H1 (cell line): ENCODE data around the gene GSAP. TPM values are rescaled to one million over a fixed set of nuclear protein-coding genes. Genes with fewer than 3 reads are reported as not detected.

ENCODE experiments used
- CTCF ChIA-PET: fragments of 300-600 bp; sonication (Branson Sonifier 250); formaldehyde crosslinking; loops from one replicate; lab custom pipeline; 2021; ENCODE audit not compliant: partially characterized antibody; lab: Charles Lee
- POLR2A ChIA-PET: fragments of 300-600 bp; sonication (Branson Sonifier 250); formaldehyde crosslinking; loops from one replicate; lab custom pipeline; 2021; ENCODE audit warnings: inconsistent platforms; ENCODE audit not compliant: partially characterized antibody; lab: Charles Lee
- DNase-seq, 2 experiments: peaks; one replicate each; pipeline versions ENCODE4 v3.0.0 to v3.0.0-alpha.2; 2010 to 2022; ENCODE audit warnings: low spot score in 2 of 2, low read depth in 1 of 2, mixed read lengths in 1 of 2
- FAIRE-seq: peaks from 2 replicates; lab custom pipeline; 2011; peaks lifted over from hg19 to GRCh38; lab: Jason Lieb, UNC
- H2AFZ ChIP-seq: 2 replicates; pipeline ENCODE4 v1.8.1; 2012; ENCODE audit warnings: low read length, inconsistent platforms
- H2AK5ac ChIP-seq: 2 replicates; pipeline ENCODE4 v1.6.1; 2013; ENCODE audit warnings: low read depth, low read length
- H2BK120ac ChIP-seq: replicated peaks from 2 replicates; pipeline ENCODE3; 2013; ENCODE audit warnings: low read depth, low read length, inconsistent platforms
- H2BK12ac ChIP-seq: 2 replicates; pipeline ENCODE4 v1.6.1; 2013; ENCODE audit warnings: low read depth, low read length
- H2BK15ac ChIP-seq: 2 replicates; pipeline ENCODE4 v1.6.1; 2013; ENCODE audit warnings: low read length
- H2BK20ac ChIP-seq: 2 replicates; pipeline ENCODE4 v1.6.1; 2013; ENCODE audit warnings: low read length
- H2BK5ac ChIP-seq: 2 replicates; pipeline ENCODE4 v1.6.1; 2013; ENCODE audit warnings: low read depth, low read length
- H3K14ac ChIP-seq: 2 replicates; pipeline ENCODE4 v1.6.1; 2013; ENCODE audit warnings: inconsistent platforms; ENCODE audit not compliant: insufficient read length
- H3K18ac ChIP-seq: 2 replicates; pipeline ENCODE4 v1.6.1; 2013; ENCODE audit warnings: low read length; ENCODE audit errors: extremely low read depth
- H3K23ac ChIP-seq: 2 replicates; pipeline ENCODE4 v1.6.1; 2013; ENCODE audit warnings: inconsistent platforms; ENCODE audit not compliant: insufficient read length
- H3K23me2 ChIP-seq: 2 replicates; pipeline ENCODE4 v1.6.1; 2013; ENCODE audit warnings: low read depth, low read length
- H3K27ac ChIP-seq: 2 replicates; pipeline ENCODE4 v1.6.1; 2011; ENCODE audit warnings: low read depth, low read length, inconsistent platforms
- H3K27me3 ChIP-seq, 4 experiments: replicated peaks in 1 of 4; 1 replicate in 1 of 4; 2 replicates in 3 of 4; pipeline versions ENCODE4 v1.6.1 to v1.8.1; 2011 to 2013; ENCODE audit warnings: low read length in 3 of 4, mild to moderate bottlenecking in 3 of 4, inconsistent platforms in 2 of 4, mixed read lengths in 2 of 4, moderate library complexity in 1 of 4; ENCODE audit not compliant: control insufficient read depth in 3 of 4, insufficient read depth in 3 of 4; ENCODE audit errors: extremely low read depth in 1 of 4
- H3K36me3 ChIP-seq, 4 experiments: 2 replicates each; pipeline versions ENCODE4 v1.6.1 to v1.8.1; 2011 to 2013; ENCODE audit warnings: mild to moderate bottlenecking in 4 of 4, low read length in 3 of 4, moderate library complexity in 2 of 4, control low read depth in 1 of 4, inconsistent platforms in 1 of 4; ENCODE audit not compliant: insufficient read depth in 4 of 4, control insufficient read depth in 2 of 4
- H3K4ac ChIP-seq: replicated peaks from 2 replicates; pipeline ENCODE3; 2013; ENCODE audit warnings: low read length, low read depth, mixed read lengths, inconsistent platforms; ENCODE audit not compliant: insufficient read length
- H3K4me1 ChIP-seq, 4 experiments: replicated peaks in 1 of 4; 1 replicate in 1 of 4; 2 replicates in 3 of 4; pipeline versions ENCODE4 v1.6.1 to v1.8.1; 2011 to 2013; ENCODE audit warnings: low read length in 3 of 4, inconsistent platforms in 2 of 4, mixed read lengths in 1 of 4; ENCODE audit not compliant: insufficient read depth in 4 of 4, control insufficient read depth in 3 of 4
- H3K4me2 ChIP-seq, 2 experiments: 2 replicates each; pipeline versions ENCODE4 v1.6.1 to v1.8.1; 2011 to 2013; ENCODE audit warnings: low read depth in 2 of 2, low read length in 2 of 2, control low read depth in 1 of 2, inconsistent platforms in 1 of 2, mild to moderate bottlenecking in 1 of 2; ENCODE audit not compliant: insufficient read depth in 1 of 2
- H3K4me3 ChIP-seq, 4 experiments: fragments of 200-600, 300-600 bp in 1 of 4; sonication (generic), shearing (Covaris generic), sonication (Bioruptor Twin) in 1 of 4; 2 replicates each; pipeline versions ENCODE4 v1.5.1 to v1.8.1; 2011 to 2016; ENCODE audit warnings: low read length in 4 of 4, low read depth in 3 of 4, control low read depth in 2 of 4, inconsistent platforms in 2 of 4, mild to moderate bottlenecking in 2 of 4, mixed read lengths in 1 of 4, moderate library complexity in 1 of 4; ENCODE audit not compliant: insufficient read depth in 2 of 4; ENCODE audit errors: extremely low read depth in 1 of 4
- H3K56ac ChIP-seq: replicated peaks from 2 replicates; pipeline ENCODE3; 2013; ENCODE audit warnings: low read depth, mild to moderate bottlenecking, mixed read lengths, low read length, inconsistent platforms; ENCODE audit not compliant: insufficient read length
- H3K79me1 ChIP-seq: 2 replicates; pipeline ENCODE4 v1.6.1; 2013; ENCODE audit warnings: low read depth, low read length, control low read depth
- H3K79me2 ChIP-seq, 2 experiments: 2 replicates each; pipeline versions ENCODE4 v1.6.1 to v1.8.1; 2012 to 2013; ENCODE audit warnings: low read length in 2 of 2, mild to moderate bottlenecking in 2 of 2, inconsistent platforms in 1 of 2; ENCODE audit not compliant: insufficient read depth in 2 of 2, control insufficient read depth in 1 of 2
- H3K9ac ChIP-seq, 4 experiments: replicated peaks in 1 of 4; 1 replicate in 1 of 4; 2 replicates in 3 of 4; pipeline versions ENCODE4 v1.6.1 to v1.8.1; 2011 to 2013; ENCODE audit warnings: low read depth in 3 of 4, low read length in 3 of 4, control low read depth in 2 of 4, mild to moderate bottlenecking in 2 of 4, moderate library complexity in 2 of 4, inconsistent platforms in 1 of 4; ENCODE audit errors: extremely low read depth in 1 of 4
- H3K9me3 ChIP-seq, 2 experiments: 2 replicates each; pipeline versions ENCODE4 v1.6.1 to v1.8.1; 2012 to 2013; ENCODE audit warnings: mild to moderate bottlenecking in 2 of 2, moderate library complexity in 2 of 2, control low read depth in 1 of 2, inconsistent platforms in 1 of 2, low read depth in 1 of 2, low read length in 1 of 2, mixed read lengths in 1 of 2; ENCODE audit not compliant: insufficient read depth in 2 of 2
- H4K20me1 ChIP-seq, 2 experiments: replicated peaks in 1 of 2; 2 replicates each; pipeline versions ENCODE3 to v1.8.1; 2011 to 2013; ENCODE audit warnings: inconsistent platforms in 2 of 2, low read length in 2 of 2, mild to moderate bottlenecking in 1 of 2; ENCODE audit not compliant: insufficient read depth in 2 of 2, control insufficient read depth in 1 of 2
- H4K5ac ChIP-seq: 2 replicates; pipeline ENCODE4 v1.6.1; 2013; ENCODE audit warnings: low read length, low read depth, mixed read lengths, inconsistent platforms; ENCODE audit not compliant: insufficient read length
- H4K8ac ChIP-seq: 2 replicates; pipeline ENCODE4 v1.8.0; 2013; ENCODE audit warnings: mild to moderate bottlenecking, moderate library complexity, low read length, inconsistent platforms; ENCODE audit not compliant: insufficient read depth; ENCODE audit errors: extremely low read depth
- H4K91ac ChIP-seq: replicated peaks from 2 replicates; pipeline ENCODE3; 2013; ENCODE audit warnings: low read length, mixed read lengths, inconsistent platforms; ENCODE audit not compliant: insufficient read length
- WGBS, 2 experiments: shearing (Covaris generic) in 1 of 2; methylation state at CpG; one replicate each; pipeline versions ENCODE4 v1.1.6 to v1.1.7; 2013 to 2015; ENCODE audit warnings: low lambda C conversion rate in 2 of 2, mixed read lengths in 2 of 2, inconsistent platforms in 1 of 2, low coverage in 1 of 2, missing lambda C conversion rate in 1 of 2; ENCODE audit not compliant: insufficient replicate concordance in 2 of 2, insufficient coverage in 1 of 2, insufficient read length in 1 of 2; ENCODE audit errors: extremely low coverage in 1 of 2, missing lambda C conversion rate in 1 of 2; 5-methylcytosine and 5-hydroxymethylcytosine counted together
- polyA plus RNA-seq, 7 experiments: library from polyadenylated mRNA; depleted of rRNA in 3 of 7; stranded (reverse) in 5 of 7; unstranded in 2 of 7; fragments of >200 nt in 5 of 7; fragments of 200-250 nt in 2 of 7; gene quantifications; 1 replicate in 5 of 7; 2 replicates in 1 of 7; 4 replicates in 1 of 7; pipeline versions ENCODE4 v1.2.1 to v1.2.3, GENCODE V29; 2011 to 2013; ENCODE audit warnings: missing spikeins in 2 of 7, mixed read lengths in 2 of 7
- total RNA-seq: library from RNA; stranded (reverse); fragmentation: NEBNext Ultra II Directional; extraction: Animal tissue kit (Norgen Biotek cat#: 25700); gene quantifications from 2 replicates; pipeline ENCODE4 v1.2.1, GENCODE V29; 2021

Gene GSAP
- total and polyA plus RNA-seq, 2 of the 8 experiments (the other 6 are each of a cell fraction or from before 2014, with no cell fraction given): 0.93 to 2.1 TPM

DNA sequence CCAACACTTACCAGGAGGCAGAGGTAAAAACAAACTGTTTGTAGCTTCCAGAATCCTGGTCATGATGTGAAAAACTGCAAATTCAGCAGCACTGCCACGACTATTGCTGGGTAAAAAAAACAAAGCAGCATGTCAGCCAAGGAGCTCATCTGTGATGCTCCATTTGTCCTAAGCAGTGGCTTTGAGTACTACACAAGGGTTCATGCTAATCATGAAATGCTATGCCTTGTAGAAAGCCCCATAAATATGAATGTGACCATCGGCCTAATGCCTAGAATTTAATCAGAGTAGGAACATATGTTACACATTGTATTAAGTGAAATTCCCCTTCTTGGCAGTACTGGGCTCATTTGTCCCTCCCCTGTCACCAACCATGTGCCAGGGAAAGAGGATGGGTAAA, 95.4 kb downstream of the GSAP start:
- H3K9ac ChIP-seq: no peak overlapping the region
- H3K9me3 ChIP-seq: no peaks in the 10 kb centered on the region
- ChIA-PET POLR2A (interaction anchor here (1.2 kb wide), 1 partner anchor 14 kb away, joined by 3 read pairs; no protein-coding TSS in a partner anchor), CTCF (interaction anchor here (0.6 to 1.4 kb wide), 2 partner anchors 9 to 11 kb away, joined by 3 to 4 read pairs; no protein-coding TSS in a partner anchor)
- no peak overlapping the region for H4K91ac ChIP-seq
- H3K18ac ChIP-seq: no peak overlapping the region
- H3K23ac ChIP-seq: no peak overlapping the region
- DNase-seq: no peak
- no peaks in the 10 kb centered on the region for H3K79me2 ChIP-seq
- no peak overlapping the region for H3K4me2 ChIP-seq
- no peaks in the 10 kb centered on the region for H3K4me1 ChIP-seq
- no peak overlapping the region for H2AFZ ChIP-seq
- WGBS, 2 experiments: 92% methylated on average over 2 of the region's 2 CpGs; no CpG with 5 or more reads in 1 of the 2 experiments
- H2BK12ac ChIP-seq: no peak overlapping the region
- H3K79me1 ChIP-seq: no peaks in the 10 kb centered on the region
- no peak overlapping the region for H4K8ac ChIP-seq
- no peaks in the 10 kb centered on the region for H3K23me2 ChIP-seq
- H2BK120ac ChIP-seq: no peak overlapping the region
- no peak overlapping the region for H2BK15ac ChIP-seq
- no peak for FAIRE-seq
- H3K36me3 ChIP-seq: no peaks in the 10 kb centered on the region
- H3K4me3 ChIP-seq: no peak overlapping the region
- no peak overlapping the region for H3K56ac ChIP-seq
- H3K27me3 ChIP-seq: no peaks in the 10 kb centered on the region
- no peaks in the 10 kb centered on the region for H4K20me1 ChIP-seq
- no peak overlapping the region for H3K27ac ChIP-seq
- no peak overlapping the region for H3K4ac ChIP-seq
- H2BK5ac ChIP-seq: no peak overlapping the region
- H4K5ac ChIP-seq: no peak overlapping the region
- H2AK5ac ChIP-seq: no peak overlapping the region
- H3K14ac ChIP-seq: no peak overlapping the region
- no peak overlapping the region for H2BK20ac ChIP-seq
